AG04450 (cell line): ENCODE measurements around the gene BNC2. TPM values are rescaled to one million over a fixed set of nuclear protein-coding genes. Genes with fewer than 3 reads are reported as not detected.
A peak's percentile ranks its signal among the peaks of the same experiment; 100 is the strongest.

Experiments used
- CTCF ChIA-PET: fragments of 300-600, 350-600 bp; formaldehyde crosslinking; extraction: SDS; loops from one replicate; lab custom pipeline; 2022; ENCODE audit warnings: antibody characterized with exemption, inconsistent platforms; lab: Charles Lee
- POLR2A ChIA-PET: fragments of 350-600 bp; formaldehyde crosslinking; extraction: SDS; loops from one replicate; lab custom pipeline; 2021; ENCODE audit warnings: antibody characterized with exemption, inconsistent platforms; lab: Yijun Ruan, JAX
- DNase-seq: peaks from one replicate; pipeline ENCODE4 v3.0.0-alpha.2; 2011; ENCODE audit warnings: low read depth, low spot score
- H3K27ac ChIP-seq: one replicate; pipeline ENCODE4 v1.5.1; 2012; ENCODE audit warnings: low read depth, low read length, control low read depth
- H3K27me3 ChIP-seq: one replicate; pipeline ENCODE4 v1.6.0; 2012; ENCODE audit warnings: low read length; ENCODE audit not compliant: control insufficient read depth, insufficient read depth
- H3K4me3 ChIP-seq: 2 replicates; pipeline ENCODE4 v1.5.1; 2011; ENCODE audit warnings: mild to moderate bottlenecking, low read depth, low read length, control low read depth
- H3K9me3 ChIP-seq: 2 replicates; pipeline ENCODE4 v1.5.1; 2012; ENCODE audit warnings: low read length; ENCODE audit not compliant: control insufficient read depth, insufficient read depth
- polyA plus RNA-seq: library from polyadenylated mRNA; depleted of rRNA; stranded (reverse); fragments of >200 nt; gene quantifications from 2 replicates; pipeline ENCODE4 v1.2.3, GENCODE V29; 2011
- TF ChIP-seq, protein P1 (sequence below): IDR thresholded peaks from 2 replicates; pipeline ENCODE4 v1.5.1; 2011; ENCODE audit warnings: low read depth, low read length, control low read depth, inconsistent platforms

Gene BNC2
- polyA plus RNA-seq, 1 experiment: 49.0 TPM

- TF ChIP-seq, protein P1, sequence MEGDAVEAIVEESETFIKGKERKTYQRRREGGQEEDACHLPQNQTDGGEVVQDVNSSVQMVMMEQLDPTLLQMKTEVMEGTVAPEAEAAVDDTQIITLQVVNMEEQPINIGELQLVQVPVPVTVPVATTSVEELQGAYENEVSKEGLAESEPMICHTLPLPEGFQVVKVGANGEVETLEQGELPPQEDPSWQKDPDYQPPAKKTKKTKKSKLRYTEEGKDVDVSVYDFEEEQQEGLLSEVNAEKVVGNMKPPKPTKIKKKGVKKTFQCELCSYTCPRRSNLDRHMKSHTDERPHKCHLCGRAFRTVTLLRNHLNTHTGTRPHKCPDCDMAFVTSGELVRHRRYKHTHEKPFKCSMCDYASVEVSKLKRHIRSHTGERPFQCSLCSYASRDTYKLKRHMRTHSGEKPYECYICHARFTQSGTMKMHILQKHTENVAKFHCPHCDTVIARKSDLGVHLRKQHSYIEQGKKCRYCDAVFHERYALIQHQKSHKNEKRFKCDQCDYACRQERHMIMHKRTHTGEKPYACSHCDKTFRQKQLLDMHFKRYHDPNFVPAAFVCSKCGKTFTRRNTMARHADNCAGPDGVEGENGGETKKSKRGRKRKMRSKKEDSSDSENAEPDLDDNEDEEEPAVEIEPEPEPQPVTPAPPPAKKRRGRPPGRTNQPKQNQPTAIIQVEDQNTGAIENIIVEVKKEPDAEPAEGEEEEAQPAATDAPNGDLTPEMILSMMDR: no peak
- ChIA-PET CTCF (interaction anchor here (0.7 kb wide), 2 partner anchors 62 to 724 kb away, joined by 3 read pairs; no protein-coding TSS in a partner anchor), POLR2A (interaction anchor here (0.5 to 0.8 kb wide), 3 partner anchors 40 to 56 kb away, joined by 3 to 4 read pairs (median 3); no protein-coding TSS in a partner anchor)
- no peaks in the 10 kb centered on the region for H3K27me3 ChIP-seq
- H3K27ac ChIP-seq: peak overlapping the region; percentile 87
- H3K9me3 ChIP-seq: no peaks in the 10 kb centered on the region
- DNase-seq: no peak
- H3K4me3 ChIP-seq: peak overlapping the region; percentile 35
Measured at GRCh38 chr9:16828340-16829281, 41.9 kb downstream of the BNC2 start.

GRCh38 chr9:16825971-16826625 lies 44.4 kb downstream of the BNC2 start:
- Histone ChIP-seq H3K27ac (peak overlapping the region; percentile 92), H3K9me3 (no peaks in the 10 kb centered on the region), H3K4me3 (peak overlapping the region; percentile 2; the same call in 1 of the 2 replicates), H3K27me3 (no peaks in the 10 kb centered on the region)
- CTCF ChIA-PET: interaction anchor here (0.6 to 0.8 kb wide), 3 partner anchors 45 to 143 kb away, joined by 3 to 4 read pairs (median 3); no protein-coding TSS in a partner anchor
- DNase-seq: peak; percentile 86
- TF ChIP-seq, protein P1: no peak
- POLR2A ChIA-PET: interaction anchor here (0.6 to 2.4 kb wide), 20 partner anchors 11 to 786 kb away, joined by 3 to 22 read pairs (median 4); partner anchors contain the start of gene BNC2

- TF ChIP-seq, protein P1: no peak
- POLR2A ChIA-PET: interaction anchor here (0.8 to 2.4 kb wide), 12 partner anchors 10 to 785 kb away, joined by 3 to 22 read pairs (median 6); partner anchors contain the start of gene BNC2
- H3K4me3 ChIP-seq: no peak overlapping the region
- H3K9me3 ChIP-seq: no peaks in the 10 kb centered on the region
- CTCF ChIA-PET: interaction anchor here (0.6 kb wide), 1 partner anchor 73 kb away, joined by 4 read pairs; no protein-coding TSS in a partner anchor
- no peak for DNase-seq
- peak overlapping the region; percentile 92 for H3K27ac ChIP-seq
- H3K27me3 ChIP-seq: no peaks in the 10 kb centered on the region
Measured at GRCh38 chr9:16825331-16825725, 45.1 kb downstream of the BNC2 start.

DNA sequence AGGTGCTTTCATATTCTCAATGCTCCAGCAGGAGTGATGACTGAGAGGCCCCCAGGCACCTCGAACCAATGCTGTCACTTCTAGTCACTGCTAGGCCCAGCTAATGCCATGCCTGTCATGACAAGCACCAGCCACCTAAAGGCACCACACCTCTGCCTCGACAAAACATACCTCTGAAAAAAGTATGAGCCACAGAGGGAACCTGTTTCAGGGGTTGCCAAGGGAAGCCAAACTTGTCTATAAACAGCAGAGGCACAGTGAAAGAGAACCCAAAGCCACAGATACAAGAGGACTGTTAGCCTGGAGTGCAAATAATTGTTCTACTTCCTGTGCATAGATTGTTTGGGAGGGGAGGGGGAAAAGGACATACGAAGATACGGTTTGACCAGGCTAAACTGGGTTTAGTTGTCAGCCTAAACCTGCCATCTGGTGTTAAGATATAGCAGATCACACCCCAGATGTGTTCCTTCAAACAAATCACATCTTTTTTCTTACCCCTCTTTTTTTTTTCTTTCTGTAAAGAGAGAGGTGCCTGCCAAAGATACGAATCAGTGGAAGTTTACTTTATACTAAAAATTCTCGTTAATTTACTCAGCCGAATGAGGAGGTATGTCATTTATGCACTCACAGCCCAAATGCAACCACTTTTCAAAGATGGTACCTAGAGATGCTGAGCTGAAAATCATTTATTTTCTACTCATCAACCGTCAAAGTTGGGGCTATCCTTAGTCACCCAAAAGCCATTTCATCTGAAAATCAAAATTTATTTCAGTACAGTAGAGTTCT lies 45.7 kb downstream of the BNC2 start:
- ChIA-PET CTCF (no interaction called here), POLR2A (interaction anchor here (0.8 to 2.4 kb wide), 7 partner anchors 44 to 175 kb away, joined by 3 to 22 read pairs (median 7); partner anchors contain the start of gene BNC2)
- Histone ChIP-seq H3K27ac (peak overlapping the region; percentile 92), H3K9me3 (no peaks in the 10 kb centered on the region), H3K4me3 (peak overlapping the region; percentile 15; the same call in 1 of the 2 replicates), H3K27me3 (no peaks in the 10 kb centered on the region)
- peak; percentile 70 for DNase-seq
- TF ChIP-seq, protein P1: peak; percentile 5; the same call in 1 of the 2 replicates
